Esophagus muscularis mucosa (tissue), 4 donors: Measurements from ENCODE around the gene IFT43.

Experiments
- EP300 ChIP-seq: sonication (generic); formaldehyde crosslinking; IDR thresholded peaks from one replicate; pipeline ENCODE4 v1.6.1; 2017; ENCODE audit warnings: antibody characterized with exemption
- POLR2A ChIP-seq: fragments of 450-650 bp; IDR thresholded peaks from one replicate; pipeline ENCODE4 v1.6.1; 2017; ENCODE audit warnings: antibody characterized with exemption, moderate library complexity, mild to moderate bottlenecking, low read depth
- POLR2AphosphoS5 ChIP-seq, 2 donors: sonication (generic); formaldehyde crosslinking; IDR thresholded peaks; one replicate each; pipeline ENCODE4 v1.6.1; 2017; ENCODE audit warnings: antibody characterized with exemption in 2 of 2
- TF ChIP-seq, protein P1 (sequence below), 3 experiments: fragments of 200-600 bp in 2 of 3; fragments of 450-650 bp in 1 of 3; sonication (generic) in 2 of 3; IDR thresholded peaks; one replicate each; pipeline ENCODE4 v1.5.1; 2017 to 2019; ENCODE audit warnings: antibody characterized with exemption in 3 of 3, mild to moderate bottlenecking in 2 of 3, moderate library complexity in 1 of 3

DNA sequence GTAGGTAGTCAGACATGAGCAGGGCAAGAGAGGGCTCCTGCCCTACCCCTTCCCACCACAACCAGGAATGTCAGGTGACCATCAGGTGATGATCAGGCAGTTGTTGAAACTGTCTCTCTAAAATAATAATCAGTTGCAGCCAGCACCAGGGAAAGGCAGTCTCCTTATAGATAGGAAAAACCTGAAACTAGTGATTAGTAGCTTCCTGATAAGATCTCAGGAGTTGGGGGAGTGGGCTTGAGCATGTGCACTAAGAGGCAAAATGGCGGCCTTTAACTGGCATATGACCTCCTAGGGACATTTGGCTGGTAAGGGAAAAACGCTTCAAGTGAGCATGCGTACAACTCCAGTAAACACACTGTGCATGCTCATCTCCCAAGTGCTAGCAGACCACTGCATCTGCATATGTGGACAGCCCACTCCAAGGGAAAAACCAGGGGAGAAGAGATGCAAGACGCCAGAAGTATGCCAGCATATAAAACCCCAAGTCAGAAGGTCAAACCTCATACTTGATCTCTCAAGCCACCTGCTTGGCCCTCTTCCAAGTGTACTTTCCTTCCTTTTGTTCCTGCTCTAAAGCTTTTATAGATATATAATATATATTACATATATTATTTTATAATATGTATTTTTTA lies 40.8 kb upstream of the IFT43 start:
- TF ChIP-seq POLR2A (no peak), POLR2AphosphoS5 (IDR thresholded peaks at IDR 0.05) (no peak), EP300 (no peak)
- TF ChIP-seq, protein P1, sequence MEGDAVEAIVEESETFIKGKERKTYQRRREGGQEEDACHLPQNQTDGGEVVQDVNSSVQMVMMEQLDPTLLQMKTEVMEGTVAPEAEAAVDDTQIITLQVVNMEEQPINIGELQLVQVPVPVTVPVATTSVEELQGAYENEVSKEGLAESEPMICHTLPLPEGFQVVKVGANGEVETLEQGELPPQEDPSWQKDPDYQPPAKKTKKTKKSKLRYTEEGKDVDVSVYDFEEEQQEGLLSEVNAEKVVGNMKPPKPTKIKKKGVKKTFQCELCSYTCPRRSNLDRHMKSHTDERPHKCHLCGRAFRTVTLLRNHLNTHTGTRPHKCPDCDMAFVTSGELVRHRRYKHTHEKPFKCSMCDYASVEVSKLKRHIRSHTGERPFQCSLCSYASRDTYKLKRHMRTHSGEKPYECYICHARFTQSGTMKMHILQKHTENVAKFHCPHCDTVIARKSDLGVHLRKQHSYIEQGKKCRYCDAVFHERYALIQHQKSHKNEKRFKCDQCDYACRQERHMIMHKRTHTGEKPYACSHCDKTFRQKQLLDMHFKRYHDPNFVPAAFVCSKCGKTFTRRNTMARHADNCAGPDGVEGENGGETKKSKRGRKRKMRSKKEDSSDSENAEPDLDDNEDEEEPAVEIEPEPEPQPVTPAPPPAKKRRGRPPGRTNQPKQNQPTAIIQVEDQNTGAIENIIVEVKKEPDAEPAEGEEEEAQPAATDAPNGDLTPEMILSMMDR (IDR thresholded peaks at IDR 0.05) = no peak
